Thoracic aorta (tissue), 2 donors: ENCODE results near the gene TMC7. TPM values are rescaled to one million over a fixed set of nuclear protein-coding genes. Genes with fewer than 3 reads are reported as not detected.

Experiments
- ATAC-seq: fragments of 150-250 bp; one replicate; pipeline ENCODE4 v1.8.0; 2017; ENCODE audit warnings: low read depth; ENCODE audit not compliant: insufficient number of reproducible peaks, low FRiP score
- DNase-seq: peaks from one replicate; pipeline ENCODE4 v3.0.0-alpha.2; 2020; ENCODE audit warnings: low spot score
- H3K27ac ChIP-seq, 2 donors: fragments of 200-600 bp; sonication (generic); 1 replicate in 1 of 2; 2 replicates in 1 of 2; pipeline ENCODE4 v1.5.1; 2016; ENCODE audit warnings: mild to moderate bottlenecking in 2 of 2, moderate library complexity in 2 of 2
- H3K27me3 ChIP-seq: fragments of 200-600 bp; sonication (generic); replicated peaks from 2 replicates; pipeline ENCODE4 v1.6.0; 2016; ENCODE audit warnings: mild to moderate bottlenecking; ENCODE audit not compliant: insufficient read depth
- H3K36me3 ChIP-seq: fragments of 200-600 bp; sonication (generic); one replicate; pipeline ENCODE4 v1.5.1; 2016
- H3K4me1 ChIP-seq, 2 donors: fragments of 200-600 bp; sonication (generic); 1 replicate in 1 of 2; 2 replicates in 1 of 2; pipeline versions ENCODE4 v1.5.1 to v1.6.0; 2016; ENCODE audit warnings: low read depth in 2 of 2, mild to moderate bottlenecking in 1 of 2; ENCODE audit not compliant: control insufficient read depth in 1 of 2
- H3K4me3 ChIP-seq: fragments of 200-600 bp; sonication (generic); 2 replicates; pipeline ENCODE4 v1.5.1; 2016; ENCODE audit warnings: mild to moderate bottlenecking
- H3K9me3 ChIP-seq: fragments of 200-600 bp; sonication (generic); 2 replicates; pipeline ENCODE4 v1.5.1; 2016
- total RNA-seq, 2 donors: library from RNA; depleted of rRNA; stranded (reverse); fragments of >200 nt; gene quantifications; one replicate each; pipeline versions ENCODE4 v1.1.0 to v1.2.3, GENCODE V29; 2016
- TF ChIP-seq, protein P1 (sequence below): fragments of 200-600 bp; sonication (generic); IDR thresholded peaks from one replicate; pipeline ENCODE4 v1.5.1; 2019; ENCODE audit warnings: antibody characterized with exemption

TMC7 gene
- total RNA-seq, 2 donors from 2014 or later, result 0.49 to 0.81 TPM

DNA sequence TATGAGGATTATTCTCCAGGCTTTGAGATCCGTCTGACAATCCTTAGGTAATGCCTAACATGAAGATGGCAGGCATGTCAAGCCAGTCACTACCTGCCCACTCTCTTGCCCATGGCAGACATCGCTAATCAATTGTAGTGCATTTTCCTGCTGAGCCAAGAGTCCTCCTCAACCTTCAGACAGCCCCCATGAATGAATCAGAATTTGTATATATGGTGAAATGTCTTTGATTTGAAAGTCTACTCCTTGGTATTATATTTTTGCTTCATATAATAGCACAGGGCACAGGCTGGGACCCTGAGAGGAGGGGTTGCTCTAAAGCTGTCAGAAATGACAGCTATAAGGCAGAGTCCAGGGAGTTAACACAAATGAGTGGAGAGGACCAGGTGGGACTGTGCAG is 56.7 kb downstream of the TMC7 start:
- DNase-seq (no peak), ATAC-seq (no peak)
- Histone ChIP-seq H3K36me3 (no peaks in the 10 kb centered on the region), H3K4me1 (no peaks in the 10 kb centered on the region), H3K4me3 (no peak overlapping the region), H3K27ac (no peak overlapping the region), H3K27me3 (no peaks in the 10 kb centered on the region), H3K9me3 (no peaks in the 10 kb centered on the region)
- TF ChIP-seq, protein P1, sequence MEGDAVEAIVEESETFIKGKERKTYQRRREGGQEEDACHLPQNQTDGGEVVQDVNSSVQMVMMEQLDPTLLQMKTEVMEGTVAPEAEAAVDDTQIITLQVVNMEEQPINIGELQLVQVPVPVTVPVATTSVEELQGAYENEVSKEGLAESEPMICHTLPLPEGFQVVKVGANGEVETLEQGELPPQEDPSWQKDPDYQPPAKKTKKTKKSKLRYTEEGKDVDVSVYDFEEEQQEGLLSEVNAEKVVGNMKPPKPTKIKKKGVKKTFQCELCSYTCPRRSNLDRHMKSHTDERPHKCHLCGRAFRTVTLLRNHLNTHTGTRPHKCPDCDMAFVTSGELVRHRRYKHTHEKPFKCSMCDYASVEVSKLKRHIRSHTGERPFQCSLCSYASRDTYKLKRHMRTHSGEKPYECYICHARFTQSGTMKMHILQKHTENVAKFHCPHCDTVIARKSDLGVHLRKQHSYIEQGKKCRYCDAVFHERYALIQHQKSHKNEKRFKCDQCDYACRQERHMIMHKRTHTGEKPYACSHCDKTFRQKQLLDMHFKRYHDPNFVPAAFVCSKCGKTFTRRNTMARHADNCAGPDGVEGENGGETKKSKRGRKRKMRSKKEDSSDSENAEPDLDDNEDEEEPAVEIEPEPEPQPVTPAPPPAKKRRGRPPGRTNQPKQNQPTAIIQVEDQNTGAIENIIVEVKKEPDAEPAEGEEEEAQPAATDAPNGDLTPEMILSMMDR, result no peak

GRCh38 chr16:19044769-19045168 is 61.0 kb downstream of the TMC7 start:
- Histone ChIP-seq H3K4me3 (no peak overlapping the region), H3K4me1 (no peaks in the 10 kb centered on the region), H3K27me3 (no peaks in the 10 kb centered on the region), H3K9me3 (no peaks in the 10 kb centered on the region), H3K36me3 (no peaks in the 10 kb centered on the region), H3K27ac (no peak overlapping the region)
- no peak for ATAC-seq
- DNase-seq, result no peak
- TF ChIP-seq, protein P1, result no peak

GRCh38 chr16:19046062-19046461 is 62.3 kb downstream of the TMC7 start:
- Histone ChIP-seq H3K9me3 (no peaks in the 10 kb centered on the region), H3K27ac (no peak overlapping the region), H3K4me3 (no peak overlapping the region), H3K4me1 (no peaks in the 10 kb centered on the region), H3K36me3 (no peaks in the 10 kb centered on the region), H3K27me3 (no peaks in the 10 kb centered on the region)
- TF ChIP-seq, protein P1, result no peak
- no peak for ATAC-seq
- DNase-seq, result no peak

DNA sequence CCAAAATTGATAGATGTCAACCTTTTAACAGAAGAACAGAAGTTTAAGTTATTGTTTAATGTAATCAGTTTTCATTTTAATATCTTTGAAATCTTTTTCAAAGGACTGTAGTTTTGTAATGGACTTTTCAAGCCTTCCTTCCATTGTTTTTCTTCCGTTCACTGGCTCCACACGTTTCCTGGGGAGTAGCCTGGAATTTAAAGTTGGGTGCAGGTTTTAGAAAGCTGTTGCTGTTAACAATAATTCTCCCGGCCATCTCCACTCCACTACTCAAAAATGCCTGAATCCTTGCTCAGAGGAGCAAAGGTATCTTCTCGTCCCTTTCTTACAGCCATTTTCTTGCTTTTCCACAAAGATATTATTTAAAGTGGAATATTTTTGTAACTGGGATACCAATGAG is 79.0 kb downstream of the TMC7 start:
- Histone ChIP-seq H3K36me3 (no peaks in the 10 kb centered on the region), H3K4me1 (no peaks in the 10 kb centered on the region), H3K9me3 (no peaks in the 10 kb centered on the region), H3K27ac (no peak overlapping the region), H3K4me3 (no peak overlapping the region), H3K27me3 (no peaks in the 10 kb centered on the region)
- no peak for ATAC-seq
- TF ChIP-seq, protein P1, result no peak
- no peak for DNase-seq

GRCh38 chr16:19066988-19067348 is 83.2 kb downstream of the TMC7 start:
- H3K27ac ChIP-seq, result peak overlapping the region; percentile 100
- H3K36me3 ChIP-seq, result no peaks in the 10 kb centered on the region
- peak overlapping the region; percentile 100 for H3K4me3 ChIP-seq
- ATAC-seq, result no peak
- TF ChIP-seq, protein P1, result no peak
- DNase-seq, result no peak
- no peaks in the 10 kb centered on the region for H3K9me3 ChIP-seq
- H3K27me3 ChIP-seq, result no peaks in the 10 kb centered on the region
- peaks cover 4 to 14% of the 10 kb centered on the region in 2 donors for H3K4me1 ChIP-seq
